AG08395 (cell line): ENCODE measurements around the gene PSMD2.

Experiments used
- DNase-seq: peaks from one replicate; pipeline ENCODE4 v3.0.0; 2012; ENCODE audit warnings: mixed read lengths, low spot score

The PSMD2 gene

GRCh38 chr3:184357248-184358123 lies 58.4 kb downstream of the PSMD2 start:
- no peak for DNase-seq

GRCh38 chr3:184358124-184358767 lies 59.2 kb downstream of the PSMD2 start:
- DNase-seq = no peak
